Cardiac fibroblast (primary cell): Measurements from ENCODE around the gene ARID1B.

Experiments used
- DNase-seq, 2 donors: peaks; one replicate each; pipeline versions ENCODE4 v3.0.0 to v3.0.0-alpha.2; 2010; ENCODE audit warnings: low read depth in 2 of 2
- H3K4me3 ChIP-seq, 2 donors: replicated peaks in 1 of 2; 1 replicate in 1 of 2; 2 replicates in 1 of 2; pipeline ENCODE4 v1.5.1; 2011; ENCODE audit warnings: low read depth in 2 of 2, low read length in 2 of 2, mild to moderate bottlenecking in 2 of 2, moderate library complexity in 1 of 2
- TF ChIP-seq, protein P1 (sequence below): IDR thresholded peaks from one replicate; pipeline ENCODE4 v1.5.1; 2011; ENCODE audit warnings: low read depth, mild to moderate bottlenecking, low read length, inconsistent platforms

ARID1B gene

DNA sequence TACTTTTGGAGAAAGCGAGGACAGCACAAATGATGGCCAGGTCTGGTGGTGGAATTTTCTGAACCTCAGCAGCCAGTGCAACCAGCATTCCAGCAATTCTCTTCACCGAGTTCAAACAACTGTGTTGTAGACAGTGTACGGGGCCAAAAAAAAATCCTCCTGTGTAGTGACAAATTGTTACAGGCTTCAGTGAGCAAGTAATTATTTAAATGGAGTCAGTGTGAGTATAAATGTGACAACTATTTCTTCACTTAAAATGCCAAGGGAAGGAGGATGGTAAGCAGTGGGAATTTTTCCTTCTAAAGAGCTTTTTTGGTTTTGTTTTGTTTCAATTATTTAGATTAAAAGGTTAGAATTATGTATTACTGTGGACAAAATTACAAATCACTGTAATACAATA is 392.0 kb downstream of the ARID1B start:
- TF ChIP-seq, protein P1, sequence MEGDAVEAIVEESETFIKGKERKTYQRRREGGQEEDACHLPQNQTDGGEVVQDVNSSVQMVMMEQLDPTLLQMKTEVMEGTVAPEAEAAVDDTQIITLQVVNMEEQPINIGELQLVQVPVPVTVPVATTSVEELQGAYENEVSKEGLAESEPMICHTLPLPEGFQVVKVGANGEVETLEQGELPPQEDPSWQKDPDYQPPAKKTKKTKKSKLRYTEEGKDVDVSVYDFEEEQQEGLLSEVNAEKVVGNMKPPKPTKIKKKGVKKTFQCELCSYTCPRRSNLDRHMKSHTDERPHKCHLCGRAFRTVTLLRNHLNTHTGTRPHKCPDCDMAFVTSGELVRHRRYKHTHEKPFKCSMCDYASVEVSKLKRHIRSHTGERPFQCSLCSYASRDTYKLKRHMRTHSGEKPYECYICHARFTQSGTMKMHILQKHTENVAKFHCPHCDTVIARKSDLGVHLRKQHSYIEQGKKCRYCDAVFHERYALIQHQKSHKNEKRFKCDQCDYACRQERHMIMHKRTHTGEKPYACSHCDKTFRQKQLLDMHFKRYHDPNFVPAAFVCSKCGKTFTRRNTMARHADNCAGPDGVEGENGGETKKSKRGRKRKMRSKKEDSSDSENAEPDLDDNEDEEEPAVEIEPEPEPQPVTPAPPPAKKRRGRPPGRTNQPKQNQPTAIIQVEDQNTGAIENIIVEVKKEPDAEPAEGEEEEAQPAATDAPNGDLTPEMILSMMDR: no peak
- H3K4me3 ChIP-seq: no peak overlapping the region
- DNase-seq: no peak

DNA sequence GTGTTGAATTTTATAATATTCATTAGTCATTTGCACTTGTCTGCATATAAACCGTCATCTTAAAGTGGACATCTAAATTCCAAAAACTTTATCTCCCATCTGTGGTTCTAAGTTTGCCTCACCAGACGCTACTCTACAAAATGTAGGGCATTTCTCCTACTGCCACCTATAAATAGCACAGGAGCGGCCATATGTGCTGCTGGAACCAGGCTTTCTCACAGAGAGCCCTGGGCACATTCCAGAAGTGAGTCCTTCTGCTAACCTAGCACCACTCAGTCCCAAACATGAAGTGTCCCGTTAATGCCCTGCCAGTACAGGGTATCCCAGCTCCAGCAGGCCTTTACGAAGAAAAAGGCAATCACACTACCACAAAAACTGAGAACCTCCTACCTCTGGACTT is 392.5 kb downstream of the ARID1B start:
- no peak overlapping the region for H3K4me3 ChIP-seq
- TF ChIP-seq, protein P1: no peak
- DNase-seq: no peak

DNA sequence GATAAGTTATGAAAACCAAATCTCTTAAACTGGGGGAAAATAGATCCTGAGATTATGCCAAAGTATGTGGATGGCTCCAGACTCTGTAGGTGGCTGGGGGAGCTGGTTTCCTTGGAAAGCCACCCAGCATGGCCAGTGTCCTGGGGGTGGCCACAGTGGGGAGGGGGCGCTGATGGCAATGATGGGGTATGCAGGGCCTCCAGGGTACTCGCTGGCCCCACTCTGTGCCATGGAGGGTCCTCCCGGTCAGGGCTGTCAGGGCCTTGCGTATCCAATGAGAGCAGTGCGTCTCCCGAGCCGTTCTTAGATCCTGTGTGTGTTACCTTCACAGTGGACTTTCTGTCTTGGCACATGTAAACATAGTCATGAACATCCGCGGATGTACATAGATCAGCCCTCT is 393.4 kb downstream of the ARID1B start:
- no peak overlapping the region for H3K4me3 ChIP-seq
- no peak for DNase-seq
- TF ChIP-seq, protein P1: no peak

DNA sequence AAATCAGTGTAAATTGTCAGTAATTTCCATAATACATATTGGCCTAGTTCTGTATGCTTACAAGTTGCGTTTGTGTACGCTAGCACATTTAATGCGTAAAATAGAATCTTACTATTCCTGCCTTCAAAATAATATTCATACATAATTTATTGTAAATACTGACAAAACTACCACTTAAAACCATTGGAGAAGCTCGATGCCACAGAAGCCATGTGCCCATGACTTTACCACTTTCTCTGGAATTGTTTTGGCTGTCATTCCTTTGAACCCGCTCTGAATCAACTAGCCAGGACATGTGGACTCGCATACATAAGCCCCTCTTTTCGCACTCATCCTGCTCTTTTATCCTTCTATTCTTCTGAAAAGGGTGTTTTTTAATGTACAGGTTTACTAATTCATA is 394.6 kb downstream of the ARID1B start:
- TF ChIP-seq, protein P1: no peak
- H3K4me3 ChIP-seq: no peak overlapping the region
- DNase-seq: no peak

DNA sequence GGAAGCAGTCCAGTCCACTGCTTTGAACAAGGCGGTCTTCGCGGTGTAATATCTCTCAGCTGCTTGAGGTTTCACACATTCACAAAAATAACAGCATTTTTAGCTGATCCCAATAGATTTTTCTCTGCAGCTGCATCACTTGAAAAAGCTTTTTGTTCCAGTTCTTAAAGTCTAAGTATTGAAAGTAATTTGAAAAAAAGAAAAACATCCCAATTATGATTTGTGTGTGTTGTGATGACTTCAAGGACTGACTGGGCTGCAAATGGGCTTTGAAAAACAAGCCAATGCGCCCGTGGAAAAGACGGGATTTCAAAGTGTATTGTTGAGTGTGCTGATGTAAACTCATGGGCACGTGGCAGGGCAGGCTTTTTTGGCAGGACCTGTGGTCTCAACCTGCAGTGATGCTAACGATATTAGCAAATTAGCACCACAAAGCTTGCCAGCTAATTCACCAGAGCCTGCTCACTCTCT is 395.1 kb downstream of the ARID1B start:
- no peak for DNase-seq
- H3K4me3 ChIP-seq: no peak overlapping the region
- TF ChIP-seq, protein P1: no peak

DNA sequence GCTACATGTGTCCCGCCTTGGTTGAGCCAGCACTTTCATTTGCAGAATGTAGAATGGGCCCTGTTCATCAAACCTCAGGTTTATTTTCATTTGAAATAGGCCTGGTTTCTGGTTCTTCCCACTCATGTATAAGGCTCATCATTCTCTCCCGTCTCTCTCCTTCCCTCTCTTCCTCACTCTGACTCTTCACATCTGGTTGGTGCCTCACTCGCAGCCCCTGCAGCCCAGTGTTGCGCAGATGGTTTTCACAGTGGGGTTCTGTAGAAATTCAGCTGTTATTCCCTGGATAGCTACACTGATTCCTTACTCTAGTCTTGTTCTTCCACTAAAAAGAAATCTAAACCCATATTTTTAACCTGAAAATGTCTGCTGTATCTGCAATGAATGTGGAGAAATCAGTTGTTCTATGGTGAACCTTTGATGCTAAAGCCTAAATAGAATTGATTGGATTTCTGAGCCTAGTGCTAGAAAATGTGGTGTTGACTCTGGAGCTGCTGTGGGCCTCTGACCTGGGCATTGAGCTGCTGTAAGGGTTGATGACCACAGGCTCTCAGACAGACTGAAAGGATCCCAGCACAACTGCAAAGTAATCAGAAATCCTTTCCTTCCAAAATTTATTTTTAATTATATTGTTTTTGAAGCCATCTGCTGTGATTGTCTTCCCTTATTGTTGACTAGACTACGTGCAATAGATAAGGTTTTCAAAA is 395.8 kb downstream of the ARID1B start:
- no peak overlapping the region for H3K4me3 ChIP-seq
- TF ChIP-seq, protein P1: no peak
- no peak for DNase-seq

DNA sequence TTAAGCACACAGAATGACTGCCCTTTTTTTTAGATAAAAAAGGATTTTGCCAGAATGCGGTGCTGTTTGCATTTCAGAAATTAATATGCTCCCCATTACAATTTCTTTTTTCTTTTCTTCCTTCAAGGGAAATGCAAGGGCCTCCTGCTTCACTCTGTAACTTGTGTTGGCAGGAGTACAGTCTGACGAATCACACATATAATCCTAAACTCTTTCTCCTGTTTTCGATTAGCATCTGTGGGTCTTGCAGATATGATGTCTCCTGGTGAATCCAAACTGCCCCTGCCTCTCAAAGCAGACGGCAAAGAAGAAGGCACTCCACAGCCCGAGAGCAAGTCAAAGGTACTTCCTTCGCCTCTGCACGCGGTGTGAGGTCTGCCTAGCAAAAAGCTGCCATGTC is 396.6 kb downstream of the ARID1B start:
- no peak for DNase-seq
- TF ChIP-seq, protein P1: no peak
- H3K4me3 ChIP-seq: no peak overlapping the region
